Breast epithelium (tissue), 3 donors: ENCODE results near the gene ATL1.
"Not testable (repeated sequence)": the region's sequence is repeated elsewhere in the genome, so short reads cannot be mapped to it uniquely, and the experiment has no call there.

Experiments used
- CTCF ChIP-seq, 3 donors: fragments of 450-650 bp; IDR thresholded peaks; one replicate each; pipeline ENCODE4 v1.5.1; 2016 to 2017; ENCODE audit warnings: antibody characterized with exemption in 3 of 3, mild to moderate bottlenecking in 3 of 3, moderate library complexity in 3 of 3
- POLR2A ChIP-seq: fragments of 450-650 bp; IDR thresholded peaks from one replicate; pipeline ENCODE4 v1.6.1; 2016; ENCODE audit warnings: antibody characterized with exemption, mild to moderate bottlenecking, moderate library complexity
- POLR2AphosphoS5 ChIP-seq, 3 donors: sonication (generic); formaldehyde crosslinking; IDR thresholded peaks; one replicate each; pipeline ENCODE4 v1.6.1; 2017; ENCODE audit warnings: antibody characterized with exemption in 3 of 3

GRCh38 chr14:50665300-50665699 is 105.4 kb downstream of the ATL1 start:
- TF ChIP-seq POLR2A; CTCF (IDR thresholded peaks at IDR 0.05); POLR2AphosphoS5 (IDR thresholded peaks at IDR 0.05): not testable (repeated sequence)
